K562 (cell line): ENCODE data around the gene PRRC2A. TPM values are rescaled to one million over a fixed set of nuclear protein-coding genes. Genes with fewer than 3 reads are reported as not detected.

ENCODE experiments used
- FOXA3 ChIP-seq, 2 experiments: fragments of 450-650 bp in 1 of 2; sonication (generic) in 1 of 2; formaldehyde crosslinking; IDR thresholded peaks in 1 of 2; conservative IDR thresholded peaks in 1 of 2; 2 replicates each; pipeline versions ENCODE4 v1.4.0 to v1.8.0; 2020 to 2022; ENCODE audit warnings: mild to moderate bottlenecking in 2 of 2, missing genetic modification reagents in 1 of 2
- NFIC ChIP-seq: fragments of 450-650 bp; IDR thresholded peaks from 2 replicates; pipeline ENCODE4 v1.6.1; 2017; ENCODE audit warnings: mild to moderate bottlenecking, inconsistent platforms
- SAFB ChIP-seq: fragments of 200-400 bp; formaldehyde crosslinking; IDR thresholded peaks from 2 replicates; pipeline ENCODE4 v1.6.1; 2017; ENCODE audit warnings: low read depth, low read length, borderline replicate concordance
- ZNF197 ChIP-seq: fragments of 200-800 bp; sonication (Bioruptor generic); IDR thresholded peaks from 2 replicates; pipeline ENCODE4 v1.6.1; 2016; ENCODE audit warnings: low read depth, missing genetic modification characterization, missing compliant biosample characterization
- ZNF79 ChIP-seq: fragments of 250-450 bp; sonication (Bioruptor Pico); IDR thresholded peaks from 2 replicates; pipeline ENCODE4 v1.4.0; 2020; ENCODE audit warnings: low read depth, mild to moderate bottlenecking, moderate library complexity
- polyA plus RNA-seq, 8 experiments: library from polyadenylated mRNA; depleted of rRNA in 4 of 8; stranded (reverse) in 5 of 8; unstranded in 3 of 8; fragments of >200 nt; fragmentation: Nextera tagmentation in 2 of 8; fragmentation: Illumina TruSeq in 1 of 8; extraction: Ambion mirVana in 2 of 8; extraction: Trizol in 1 of 8; gene quantifications; 2 replicates each; pipeline versions ENCODE4 v1.2.1 to v1.2.3, GENCODE V29; 2011 to 2014; ENCODE audit warnings: inconsistent platforms in 1 of 8, missing spikeins in 1 of 8
- total RNA-seq, 7 experiments: library from RNA; depleted of rRNA in 6 of 7; stranded (reverse); fragments of >200 nt in 6 of 7; fragmentation: Illumina TruSeq in 2 of 7; extraction: Trizol in 2 of 7; gene quantifications; 2 replicates each; pipeline versions ENCODE4 v1.2.1 to v1.2.3, GENCODE V29; 2011 to 2021; ENCODE audit warnings: low replicate concordance in 1 of 7
- TF ChIP-seq, protein P1 (sequence below), 2 experiments: fragments of 450-650 bp; IDR thresholded peaks; 2 replicates each; pipeline ENCODE4 v1.6.1; 2016; ENCODE audit warnings: mild to moderate bottlenecking in 2 of 2, borderline replicate concordance in 1 of 2, low read depth in 1 of 2, moderate library complexity in 1 of 2
- TF ChIP-seq, protein P2 (sequence below): fragments of 450-650 bp; formaldehyde crosslinking; IDR thresholded peaks from 2 replicates; pipeline ENCODE4 v1.4.0; 2020; ENCODE audit warnings: mild to moderate bottlenecking, moderate library complexity
- TF ChIP-seq, protein P3 (sequence below), 2 experiments: fragments of 450-650 bp in 1 of 2; IDR thresholded peaks; 2 replicates each; pipeline ENCODE4 v1.6.1; 2011 to 2017; ENCODE audit warnings: low read depth in 2 of 2, antibody characterized with exemption in 1 of 2, borderline replicate concordance in 1 of 2, low read length in 1 of 2, mild to moderate bottlenecking in 1 of 2, mixed read lengths in 1 of 2; ENCODE audit not compliant: control insufficient read depth in 1 of 2
- TF ChIP-seq, protein P4 (sequence below): IDR thresholded peaks from 2 replicates; pipeline ENCODE4 v1.6.1; 2012; ENCODE audit warnings: low read depth, low read length, improper control_type of control experiment, borderline replicate concordance

PRRC2A gene
- total and polyA plus RNA-seq, 9 of the 15 experiments (the other 6 are each of a cell fraction or from before 2014, with no cell fraction given): 1.0 to 332 (median 63.0) TPM

DNA sequence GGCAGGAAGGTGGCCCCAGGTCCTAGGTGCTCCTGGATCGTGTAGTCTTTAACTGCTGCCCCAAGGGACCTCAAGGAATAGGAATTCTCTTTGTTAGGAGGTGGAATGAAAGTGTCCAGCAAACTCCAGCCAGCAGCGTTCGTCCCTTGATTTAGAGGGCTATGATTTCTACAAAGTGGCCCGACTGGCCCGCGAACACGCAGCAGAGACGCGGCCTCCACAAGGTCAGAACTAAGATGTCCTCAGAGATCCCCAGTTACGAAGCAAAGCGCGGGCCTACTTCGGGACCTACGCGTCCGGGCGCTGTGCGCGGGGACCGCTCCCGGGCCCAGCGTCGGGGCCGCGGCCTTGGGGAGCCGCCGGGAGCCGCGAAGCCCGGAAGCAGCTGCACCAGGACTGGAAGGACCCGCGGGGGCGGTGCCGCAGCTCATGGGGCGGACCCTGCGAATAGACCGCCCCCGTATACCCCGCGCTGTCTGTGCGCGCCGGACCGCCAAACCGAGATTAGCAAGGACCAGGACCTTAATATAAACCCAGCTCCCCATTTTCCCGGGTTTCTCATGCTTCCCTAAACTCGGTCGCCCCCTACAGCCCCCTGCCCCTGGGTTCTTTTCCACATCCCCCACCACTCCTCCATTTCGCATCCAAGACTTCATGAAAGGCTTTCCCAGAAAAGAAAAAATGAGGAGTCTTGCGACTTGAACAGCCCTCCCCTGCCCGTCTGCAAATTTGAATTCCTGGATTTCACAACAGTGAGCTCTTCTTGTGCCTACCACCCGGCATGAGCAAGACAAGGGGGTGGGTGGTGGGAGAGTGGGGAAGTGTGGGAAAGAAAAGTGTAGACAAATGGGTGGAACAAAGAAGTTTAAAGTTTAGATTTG, 40.1 kb downstream of the PRRC2A start, which contains the start of gene C6orf47 (continued):
- TF ChIP-seq, protein P1, sequence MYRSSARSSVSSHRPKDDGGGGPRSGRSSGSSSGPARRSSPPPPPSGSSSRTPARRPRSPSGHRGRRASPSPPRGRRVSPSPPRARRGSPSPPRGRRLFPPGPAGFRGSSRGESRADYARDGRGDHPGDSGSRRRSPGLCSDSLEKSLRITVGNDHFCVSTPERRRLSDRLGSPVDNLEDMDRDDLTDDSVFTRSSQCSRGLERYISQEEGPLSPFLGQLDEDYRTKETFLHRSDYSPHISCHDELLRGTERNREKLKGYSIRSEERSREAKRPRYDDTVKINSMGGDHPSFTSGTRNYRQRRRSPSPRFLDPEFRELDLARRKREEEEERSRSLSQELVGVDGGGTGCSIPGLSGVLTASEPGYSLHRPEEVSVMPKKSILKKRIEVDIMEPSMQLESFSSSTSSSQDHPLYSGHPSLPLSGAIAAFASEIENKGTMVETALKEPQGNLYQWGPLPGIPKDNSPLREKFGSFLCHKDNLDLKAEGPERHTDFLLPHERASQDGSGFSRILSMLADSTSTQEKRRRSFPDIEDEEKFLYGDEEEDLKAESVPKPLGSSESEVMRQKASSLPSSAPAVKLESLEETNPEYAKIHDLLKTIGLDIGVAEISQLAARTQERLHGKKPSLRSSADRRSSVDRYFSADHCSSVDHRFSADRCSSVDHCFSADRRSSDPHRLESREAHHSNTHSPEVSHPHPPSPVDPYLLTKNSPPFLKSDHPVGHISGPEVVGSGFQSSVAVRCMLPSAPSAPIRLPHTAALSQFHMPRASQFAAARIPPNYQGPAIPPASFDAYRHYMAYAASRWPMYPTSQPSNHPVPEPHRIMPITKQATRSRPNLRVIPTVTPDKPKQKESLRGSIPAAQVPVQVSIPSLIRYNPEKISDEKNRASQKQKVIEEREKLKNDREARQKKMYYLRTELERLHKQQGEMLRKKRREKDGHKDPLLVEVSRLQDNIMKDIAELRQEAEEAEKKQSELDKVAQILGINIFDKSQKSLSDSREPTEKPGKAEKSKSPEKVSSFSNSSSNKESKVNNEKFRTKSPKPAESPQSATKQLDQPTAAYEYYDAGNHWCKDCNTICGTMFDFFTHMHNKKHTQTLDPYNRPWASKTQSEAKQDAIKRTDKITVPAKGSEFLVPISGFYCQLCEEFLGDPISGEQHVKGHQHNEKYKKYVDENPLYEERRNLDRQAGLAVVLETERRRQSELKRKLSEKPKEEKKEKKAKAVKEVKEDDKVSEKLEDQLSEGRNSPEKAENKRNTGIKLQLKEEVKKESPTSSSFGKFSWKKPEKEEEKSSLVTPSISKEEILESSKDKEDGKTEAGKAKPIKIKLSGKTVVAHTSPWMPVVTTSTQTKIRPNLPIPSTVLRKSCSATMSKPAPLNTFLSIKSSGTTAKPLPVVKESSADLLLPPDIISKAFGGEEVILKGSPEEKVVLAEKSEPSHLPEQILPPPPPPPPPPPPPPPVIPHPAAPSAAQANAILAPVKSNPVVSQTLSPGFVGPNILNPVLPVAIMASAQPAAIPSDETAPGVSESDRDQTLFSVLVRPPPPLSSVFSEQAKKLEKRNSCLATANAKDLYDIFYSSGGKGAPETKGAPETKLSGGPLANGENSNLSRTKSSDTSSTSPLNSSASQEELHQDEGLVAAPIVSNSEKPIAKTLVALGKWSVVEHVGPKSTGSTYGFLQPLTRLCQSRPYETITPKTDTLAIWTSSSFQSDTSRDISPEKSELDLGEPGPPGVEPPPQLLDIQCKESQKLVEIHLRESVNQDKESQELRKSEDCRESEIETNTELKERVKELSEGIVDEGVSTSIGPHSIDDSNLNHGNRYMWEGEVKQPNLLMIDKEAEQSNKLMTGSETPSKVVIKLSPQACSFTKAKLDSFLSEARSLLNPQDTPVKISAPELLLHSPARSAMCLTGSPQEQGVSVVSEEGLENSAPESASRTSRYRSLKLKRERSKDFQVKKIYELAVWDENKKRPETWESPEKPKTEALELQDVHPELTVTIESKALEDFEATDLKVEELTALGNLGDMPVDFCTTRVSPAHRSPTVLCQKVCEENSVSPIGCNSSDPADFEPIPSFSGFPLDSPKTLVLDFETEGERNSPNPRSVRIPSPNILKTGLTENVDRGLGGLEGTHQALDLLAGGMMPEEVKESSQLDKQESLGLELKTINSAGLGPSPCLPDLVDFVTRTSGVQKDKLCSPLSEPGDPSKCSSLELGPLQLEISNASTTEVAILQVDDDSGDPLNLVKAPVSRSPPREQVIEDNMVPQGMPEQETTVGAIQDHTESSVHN (IDR thresholded peaks at IDR 0.05; ENCODE audit: borderline replicate concordance in 1 of 2, low read depth in 1 of 2): 0 out of 4 replicates have a peak, but pooled peaks of 1 of the 2 experiments have one; percentile 17
- TF ChIP-seq SAFB (0 out of 2 replicates have a peak, but pooled peaks have one; percentile 15), ZNF79 (no peak; the same call in 1 of the 2 replicates), NFIC (no peak), ZNF197 (CRISPR knock-in tag) (no peak), FOXA3 (CRISPR knock-in tag; conservative IDR thresholded peaks at IDR 0.05 in 1 of 2, IDR thresholded peaks at IDR 0.05 in 1 of 2) (peak; percentile 13 to 60; a peak in 2 of 4 replicates)
- TF ChIP-seq, protein P2, sequence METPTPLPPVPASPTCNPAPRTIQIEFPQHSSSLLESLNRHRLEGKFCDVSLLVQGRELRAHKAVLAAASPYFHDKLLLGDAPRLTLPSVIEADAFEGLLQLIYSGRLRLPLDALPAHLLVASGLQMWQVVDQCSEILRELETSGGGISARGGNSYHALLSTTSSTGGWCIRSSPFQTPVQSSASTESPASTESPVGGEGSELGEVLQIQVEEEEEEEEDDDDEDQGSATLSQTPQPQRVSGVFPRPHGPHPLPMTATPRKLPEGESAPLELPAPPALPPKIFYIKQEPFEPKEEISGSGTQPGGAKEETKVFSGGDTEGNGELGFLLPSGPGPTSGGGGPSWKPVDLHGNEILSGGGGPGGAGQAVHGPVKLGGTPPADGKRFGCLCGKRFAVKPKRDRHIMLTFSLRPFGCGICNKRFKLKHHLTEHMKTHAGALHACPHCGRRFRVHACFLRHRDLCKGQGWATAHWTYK (CRISPR knock-in tag): peak; percentile 95
- TF ChIP-seq, protein P3, sequence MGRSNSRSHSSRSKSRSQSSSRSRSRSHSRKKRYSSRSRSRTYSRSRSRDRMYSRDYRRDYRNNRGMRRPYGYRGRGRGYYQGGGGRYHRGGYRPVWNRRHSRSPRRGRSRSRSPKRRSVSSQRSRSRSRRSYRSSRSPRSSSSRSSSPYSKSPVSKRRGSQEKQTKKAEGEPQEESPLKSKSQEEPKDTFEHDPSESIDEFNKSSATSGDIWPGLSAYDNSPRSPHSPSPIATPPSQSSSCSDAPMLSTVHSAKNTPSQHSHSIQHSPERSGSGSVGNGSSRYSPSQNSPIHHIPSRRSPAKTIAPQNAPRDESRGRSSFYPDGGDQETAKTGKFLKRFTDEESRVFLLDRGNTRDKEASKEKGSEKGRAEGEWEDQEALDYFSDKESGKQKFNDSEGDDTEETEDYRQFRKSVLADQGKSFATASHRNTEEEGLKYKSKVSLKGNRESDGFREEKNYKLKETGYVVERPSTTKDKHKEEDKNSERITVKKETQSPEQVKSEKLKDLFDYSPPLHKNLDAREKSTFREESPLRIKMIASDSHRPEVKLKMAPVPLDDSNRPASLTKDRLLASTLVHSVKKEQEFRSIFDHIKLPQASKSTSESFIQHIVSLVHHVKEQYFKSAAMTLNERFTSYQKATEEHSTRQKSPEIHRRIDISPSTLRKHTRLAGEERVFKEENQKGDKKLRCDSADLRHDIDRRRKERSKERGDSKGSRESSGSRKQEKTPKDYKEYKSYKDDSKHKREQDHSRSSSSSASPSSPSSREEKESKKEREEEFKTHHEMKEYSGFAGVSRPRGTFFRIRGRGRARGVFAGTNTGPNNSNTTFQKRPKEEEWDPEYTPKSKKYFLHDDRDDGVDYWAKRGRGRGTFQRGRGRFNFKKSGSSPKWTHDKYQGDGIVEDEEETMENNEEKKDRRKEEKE (IDR thresholded peaks at IDR 0.05; ENCODE audit: borderline replicate concordance in 1 of 2, control insufficient read depth in 1 of 2, low read depth in 2 of 2, low read length in 1 of 2): peak; percentile 34 to 64; a peak in 1 of 4 replicates
- TF ChIP-seq, protein P4, sequence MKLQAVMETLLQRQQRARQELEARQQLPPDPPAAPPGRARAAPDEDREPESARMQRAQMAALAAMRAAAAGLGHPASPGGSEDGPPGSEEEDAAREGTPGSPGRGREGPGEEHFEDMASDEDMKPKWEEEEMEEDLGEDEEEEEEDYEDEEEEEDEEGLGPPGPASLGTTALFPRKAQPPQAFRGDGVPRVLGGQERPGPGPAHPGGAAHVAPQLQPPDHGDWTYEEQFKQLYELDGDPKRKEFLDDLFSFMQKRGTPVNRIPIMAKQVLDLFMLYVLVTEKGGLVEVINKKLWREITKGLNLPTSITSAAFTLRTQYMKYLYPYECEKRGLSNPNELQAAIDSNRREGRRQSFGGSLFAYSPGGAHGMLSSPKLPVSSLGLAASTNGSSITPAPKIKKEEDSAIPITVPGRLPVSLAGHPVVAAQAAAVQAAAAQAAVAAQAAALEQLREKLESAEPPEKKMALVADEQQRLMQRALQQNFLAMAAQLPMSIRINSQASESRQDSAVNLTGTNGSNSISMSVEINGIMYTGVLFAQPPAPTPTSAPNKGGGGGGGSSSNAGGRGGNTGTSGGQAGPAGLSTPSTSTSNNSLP: peak; percentile 41; the same call in 1 of the 2 replicates
